ENCODE data around the gene PRKCH. TPM values are rescaled to one million over a fixed set of nuclear protein-coding genes. Genes with fewer than 3 reads are reported as not detected.

Gene PRKCH
- polyA plus RNA-seq, 1 donor from 2014 or later, result 2.0 TPM

DNA sequence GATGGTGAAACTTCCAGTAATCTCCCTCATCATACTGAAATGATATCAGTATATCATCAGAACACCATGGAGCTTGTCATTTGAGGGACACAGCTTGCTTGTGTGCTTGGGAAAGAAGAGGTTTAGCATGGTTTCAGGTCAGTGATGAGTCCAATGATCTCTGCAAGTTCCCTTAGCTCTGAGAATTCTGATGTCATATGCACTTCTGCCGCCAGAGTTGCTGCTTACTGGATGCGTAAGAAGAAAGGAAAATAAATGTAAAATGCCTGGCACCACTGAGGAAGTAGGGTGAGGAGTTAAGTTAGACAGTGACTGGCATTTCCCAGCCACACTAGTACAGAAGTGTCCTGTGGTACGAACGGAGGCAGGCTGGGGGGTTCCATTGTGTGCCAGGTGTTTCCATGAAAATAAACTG, 22.6 kb downstream of the PRKCH start:
- Histone ChIP-seq H3K4me3 (ENCODE audit: low read length) (no peak overlapping the region), H4K20me1 (ENCODE audit: insufficient read depth) (no peaks in the 10 kb centered on the region), H3K36me3 (ENCODE audit: insufficient read depth, low read length) (no peaks in the 10 kb centered on the region), H3K27me3 (ENCODE audit: insufficient read depth, low read depth, low read length) (no peaks in the 10 kb centered on the region), H2AFZ (ENCODE audit: low read depth, low read length) (no peak overlapping the region), H3K4me2 (ENCODE audit: low read length) (no peak overlapping the region), H3K9me2 (ENCODE audit: insufficient read depth, low read length) (no peaks in the 10 kb centered on the region), H3K79me2 (replicated peaks; ENCODE audit: insufficient read depth, low read length) (no peaks in the 10 kb centered on the region), H3K9me3 (ENCODE audit: low read length) (no peaks in the 10 kb centered on the region), H3K9ac (ENCODE audit: low read length) (no peak overlapping the region), H3F3A (ENCODE audit: insufficient read depth, low read length, poor library complexity, severe bottlenecking) (no peaks in the 10 kb centered on the region), H3K27ac (ENCODE audit: low read length) (no peak overlapping the region)
- TF ChIP-seq MXI1 (conservative IDR thresholded peaks at IDR 0.05; ENCODE audit: poor library complexity, severe bottlenecking), result no peak

DNA sequence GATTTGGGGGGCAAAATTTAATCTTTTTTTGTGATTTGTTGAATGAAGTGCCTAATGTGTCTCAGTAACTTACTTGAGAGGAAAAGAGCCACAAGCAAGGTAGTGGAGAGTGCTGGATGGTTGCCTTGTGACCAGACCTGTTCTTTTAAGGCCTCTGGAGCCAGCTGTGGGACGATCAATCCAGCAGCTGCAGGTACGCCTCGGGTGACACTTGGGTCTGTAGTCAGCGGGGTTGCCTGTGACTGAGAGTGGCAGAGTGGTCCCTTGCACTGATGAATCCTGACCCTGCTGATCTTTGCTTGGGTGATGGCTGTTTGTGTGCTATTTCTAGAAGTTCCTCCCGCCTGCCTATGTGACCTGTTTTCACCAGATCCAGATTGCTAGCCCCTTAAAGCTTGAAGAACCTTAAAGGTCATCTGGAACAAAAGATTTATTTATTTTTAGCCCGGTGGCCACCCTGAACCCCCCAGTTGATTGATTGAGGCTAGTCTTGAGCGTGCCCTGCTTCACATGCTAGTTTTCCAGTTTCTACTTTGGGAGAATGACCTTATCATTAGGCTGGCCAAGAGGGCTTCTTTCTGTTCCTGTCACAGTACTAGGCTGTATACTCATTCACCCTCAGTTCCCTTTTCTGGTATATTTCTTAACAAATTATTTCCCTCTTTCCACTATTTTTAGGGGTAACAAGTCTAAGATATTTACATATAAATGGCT, 23.2 kb downstream of the PRKCH start:
- H3K9me2 ChIP-seq (ENCODE audit: insufficient read depth, low read length), result no peaks in the 10 kb centered on the region
- no peaks in the 10 kb centered on the region for H3F3A ChIP-seq (ENCODE audit: insufficient read depth, low read length, poor library complexity, severe bottlenecking)
- H3K9ac ChIP-seq (ENCODE audit: low read length), result no peak overlapping the region
- H3K4me2 ChIP-seq (ENCODE audit: low read length), result no peak overlapping the region
- TF ChIP-seq MXI1 (conservative IDR thresholded peaks at IDR 0.05; ENCODE audit: poor library complexity, severe bottlenecking) (no peak), REST (IDR thresholded peaks at IDR 0.05; ENCODE audit: borderline replicate concordance) (no peak), POLR2AphosphoS5 (IDR thresholded peaks at IDR 0.05) (no peak), EP300 (conservative IDR thresholded peaks at IDR 0.05; ENCODE audit: poor library complexity, severe bottlenecking) (no peak), SMC3 (conservative IDR thresholded peaks at IDR 0.05; ENCODE audit: poor library complexity) (no peak), RAD21 (conservative IDR thresholded peaks at IDR 0.05) (no peak), TAF1 (IDR thresholded peaks at IDR 0.05; ENCODE audit: low read depth) (no peak), EZH2 (IDR thresholded peaks at IDR 0.05; ENCODE audit: borderline replicate concordance, insufficient read depth, low read length, poor library complexity, severe bottlenecking) (no peak)
- TF ChIP-seq, protein P1, sequence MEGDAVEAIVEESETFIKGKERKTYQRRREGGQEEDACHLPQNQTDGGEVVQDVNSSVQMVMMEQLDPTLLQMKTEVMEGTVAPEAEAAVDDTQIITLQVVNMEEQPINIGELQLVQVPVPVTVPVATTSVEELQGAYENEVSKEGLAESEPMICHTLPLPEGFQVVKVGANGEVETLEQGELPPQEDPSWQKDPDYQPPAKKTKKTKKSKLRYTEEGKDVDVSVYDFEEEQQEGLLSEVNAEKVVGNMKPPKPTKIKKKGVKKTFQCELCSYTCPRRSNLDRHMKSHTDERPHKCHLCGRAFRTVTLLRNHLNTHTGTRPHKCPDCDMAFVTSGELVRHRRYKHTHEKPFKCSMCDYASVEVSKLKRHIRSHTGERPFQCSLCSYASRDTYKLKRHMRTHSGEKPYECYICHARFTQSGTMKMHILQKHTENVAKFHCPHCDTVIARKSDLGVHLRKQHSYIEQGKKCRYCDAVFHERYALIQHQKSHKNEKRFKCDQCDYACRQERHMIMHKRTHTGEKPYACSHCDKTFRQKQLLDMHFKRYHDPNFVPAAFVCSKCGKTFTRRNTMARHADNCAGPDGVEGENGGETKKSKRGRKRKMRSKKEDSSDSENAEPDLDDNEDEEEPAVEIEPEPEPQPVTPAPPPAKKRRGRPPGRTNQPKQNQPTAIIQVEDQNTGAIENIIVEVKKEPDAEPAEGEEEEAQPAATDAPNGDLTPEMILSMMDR (IDR thresholded peaks at IDR 0.05; ENCODE audit: poor library complexity, severe bottlenecking), result no peak
- H3K4me3 ChIP-seq (ENCODE audit: low read length), result no peak overlapping the region
- no peaks in the 10 kb centered on the region for H3K79me2 ChIP-seq (replicated peaks; ENCODE audit: insufficient read depth, low read length)
- H2AFZ ChIP-seq (ENCODE audit: low read depth, low read length), result no peak overlapping the region
- H4K20me1 ChIP-seq (ENCODE audit: insufficient read depth), result no peaks in the 10 kb centered on the region
- no peaks in the 10 kb centered on the region for H3K9me3 ChIP-seq (ENCODE audit: low read length)
- no peaks in the 10 kb centered on the region for H3K27me3 ChIP-seq (ENCODE audit: insufficient read depth, low read depth, low read length)
- no peak overlapping the region for H3K27ac ChIP-seq (ENCODE audit: low read length)
- H3K36me3 ChIP-seq (ENCODE audit: insufficient read depth, low read length), result no peaks in the 10 kb centered on the region
